Measurements from ENCODE around the gene CORIN.
"Not testable (repeated sequence)": the region's sequence is repeated elsewhere in the genome, so short reads cannot be mapped to it uniquely, and the experiment has no call there.

The CORIN gene

GRCh38 chr4:47831026-47831679 lies 6.7 kb downstream of the CORIN start:
- no peak for DNase-seq

GRCh38 chr4:47830265-47831025 lies 7.4 kb downstream of the CORIN start:
- no peak for DNase-seq

- no peak for DNase-seq
Observed at GRCh38 chr4:47829438-47829837, 8.4 kb downstream of the CORIN start.

- DNase-seq = no peak
Observed at GRCh38 chr4:47827343-47828047, 10.4 kb downstream of the CORIN start.

GRCh38 chr4:47824840-47825239 lies 13.0 kb downstream of the CORIN start:
- DNase-seq = no peak

GRCh38 chr4:47819178-47819577 lies 18.7 kb downstream of the CORIN start:
- DNase-seq = no peak

- DNase-seq = no peak
Observed at GRCh38 chr4:47817275-47817674, 20.6 kb downstream of the CORIN start.

- DNase-seq = no peak
Observed at GRCh38 chr4:47816748-47817147, 21.1 kb downstream of the CORIN start.

- no peak for DNase-seq
Observed at GRCh38 chr4:47814618-47815295, 23.1 kb downstream of the CORIN start.

GRCh38 chr4:47809654-47810203 lies 28.1 kb downstream of the CORIN start:
- DNase-seq = no peak

GRCh38 chr4:47804598-47804997 lies 33.3 kb downstream of the CORIN start:
- no peak for DNase-seq

- no peak for DNase-seq
Observed at GRCh38 chr4:47801481-47802002, 36.3 kb downstream of the CORIN start.

GRCh38 chr4:47798165-47798564 lies 39.7 kb downstream of the CORIN start:
- DNase-seq = no peak

- DNase-seq = no peak
Observed at GRCh38 chr4:47791965-47792364, 45.9 kb downstream of the CORIN start.

- DNase-seq = no peak
Observed at GRCh38 chr4:47790105-47790504, 47.8 kb downstream of the CORIN start.

GRCh38 chr4:47788126-47788525 lies 49.7 kb downstream of the CORIN start:
- no peak for DNase-seq

GRCh38 chr4:47786958-47787370 lies 50.9 kb downstream of the CORIN start:
- no peak for DNase-seq

GRCh38 chr4:47785153-47785552 lies 52.7 kb downstream of the CORIN start:
- no peak for DNase-seq

- no peak for DNase-seq
Observed at GRCh38 chr4:47784222-47784621, 53.6 kb downstream of the CORIN start.

- no peak for DNase-seq
Observed at GRCh38 chr4:47776353-47776752, 61.5 kb downstream of the CORIN start.

GRCh38 chr4:47774079-47774478 lies 63.8 kb downstream of the CORIN start:
- DNase-seq = no peak

- no peak for DNase-seq
Observed at GRCh38 chr4:47771020-47771419, 66.8 kb downstream of the CORIN start.

- DNase-seq = not testable (repeated sequence)
Observed at GRCh38 chr4:47767956-47768355, 69.9 kb downstream of the CORIN start.

All from CD4-positive, alpha-beta T cell treated with Interleukin-17A for 4 hours (primary cell).